Spleen (tissue), 11 donors: Measurements from ENCODE around the gene TRABD2A. TPM values are rescaled to one million over a fixed set of nuclear protein-coding genes. Genes with fewer than 3 reads are reported as not detected.

ENCODE experiments used
- DNase-seq: peaks from one replicate; pipeline ENCODE4 v3.0.0-alpha.2; 2020
- H3K27ac ChIP-seq, 8 donors: fragments of 200-600 bp; sonication (generic) in 7 of 8; 1 replicate in 4 of 8; 2 replicates in 4 of 8; pipeline versions ENCODE4 v1.5.0 to v1.8.0; 2016 to 2021; ENCODE audit warnings: inconsistent platforms in 4 of 8, mild to moderate bottlenecking in 4 of 8, moderate library complexity in 1 of 8
- H3K27me3 ChIP-seq, 7 donors: fragments of 200-600 bp; sonication (generic) in 6 of 7; replicated peaks in 1 of 7; 1 replicate in 4 of 7; 2 replicates in 3 of 7; pipeline versions ENCODE4 v1.5.0 to v1.8.0; 2016 to 2021; ENCODE audit warnings: inconsistent platforms in 3 of 7, mild to moderate bottlenecking in 1 of 7
- H3K36me3 ChIP-seq, 6 donors: fragments of 200-600 bp; sonication (generic) in 5 of 6; 1 replicate in 4 of 6; 2 replicates in 2 of 6; pipeline versions ENCODE4 v1.5.0 to v1.8.0; 2016 to 2021; ENCODE audit warnings: inconsistent platforms in 2 of 6
- H3K4me1 ChIP-seq, 6 donors: fragments of 200-600 bp; sonication (generic) in 5 of 6; 1 replicate in 3 of 6; 2 replicates in 3 of 6; pipeline versions ENCODE4 v1.5.0 to v1.8.0; 2016 to 2021; ENCODE audit warnings: inconsistent platforms in 3 of 6
- H3K4me3 ChIP-seq, 8 donors: fragments of 200-600 bp; sonication (generic) in 7 of 8; 1 replicate in 4 of 8; 2 replicates in 4 of 8; pipeline versions ENCODE4 v1.5.0 to v1.8.0; 2016 to 2021; ENCODE audit warnings: inconsistent platforms in 4 of 8, mild to moderate bottlenecking in 4 of 8, moderate library complexity in 2 of 8
- H3K9me3 ChIP-seq, 8 donors: fragments of 200-600 bp; sonication (generic) in 7 of 8; 1 replicate in 4 of 8; 2 replicates in 4 of 8; pipeline versions ENCODE4 v1.5.0 to v1.8.0; 2016 to 2021; ENCODE audit warnings: inconsistent platforms in 4 of 8
- CTCF ChIP-seq, 11 experiments: fragments of 200-600 bp in 7 of 11; fragments of 450-650 bp in 4 of 11; sonication (generic) in 4 of 11; IDR thresholded peaks in 8 of 11; conservative IDR thresholded peaks in 3 of 11; 1 replicate in 7 of 11; 2 replicates in 4 of 11; pipeline versions ENCODE4 v1.4.0 to v1.8.0; 2016 to 2021; ENCODE audit warnings: antibody characterized with exemption in 11 of 11, inconsistent platforms in 4 of 11, mild to moderate bottlenecking in 1 of 11
- POLR2A ChIP-seq, 3 donors: fragments of 450-650 bp; IDR thresholded peaks; one replicate each; pipeline ENCODE4 v1.5.1; 2017; ENCODE audit warnings: antibody characterized with exemption in 3 of 3, mild to moderate bottlenecking in 1 of 3
- POLR2AphosphoS5 ChIP-seq, 3 donors: sonication (generic); formaldehyde crosslinking; IDR thresholded peaks; one replicate each; pipeline ENCODE4 v1.5.1; 2017; ENCODE audit warnings: antibody characterized with exemption in 3 of 3
- WGBS, 5 donors: extraction: QIAGEN DNeasy Blood & Tissue Kit in 3 of 5; methylation state at CpG; one replicate each; pipeline versions ENCODE4 v1.1.5 to v1.1.7; 2013 to 2018; 5-methylcytosine and 5-hydroxymethylcytosine counted together
- intact Hi-C: fragments of 100-400 bp; cut with DNase I; formaldehyde crosslinking; loops from one replicate; pipeline ENCODE4 v1.15.0; 2023; ENCODE audit warnings: low total_unique reads
- polyA plus RNA-seq, 3 donors: library from polyadenylated mRNA; stranded (reverse); fragments of 200-250 nt; gene quantifications; one replicate each; pipeline ENCODE4 v1.2.1, GENCODE V29; 2013
- total RNA-seq, 7 donors: library from RNA; depleted of rRNA in 3 of 7; stranded (reverse); fragments of >200 nt in 3 of 7; fragmentation: NEBNext Ultra II Directional in 4 of 7; extraction: Animal tissue kit (Norgen Biotek cat#: 25700) in 4 of 7; gene quantifications; one replicate each; pipeline versions ENCODE4 v1.1.0 to v1.2.1, GENCODE V29; 2016 to 2021
- donor health status: healthy with polysubstance abuse.
- donor health status: DM: no; HTN: no; CAD: no; lungs with moderate emphysema.
- donor health status: DM: no; HTN: no; CAD: no.
- donor health status: Bipolar disorder and iron deficiency.
- donor health status: healthy.
- donor health status: DM: no; HTN: no; CAD: no.
- donor health status: DM: yes; HTN: yes; CAD: no.

The TRABD2A gene
- total and polyA plus RNA-seq, 10 donors, result 4.5 to 12.5 (median 8.3) TPM

GRCh38 chr2:84782717-84783442, 98.0 kb downstream of the TRABD2A start:
- no peaks in the 10 kb centered on the region for H3K9me3 ChIP-seq
- peak overlapping the region in 7 of 8 donors; percentile 35 to 80 (median 73) for H3K27ac ChIP-seq
- intact Hi-C loops, result no loop called here
- peaks cover 5 to 34% (median 12%) of the 10 kb centered on the region in 6 donors for H3K4me1 ChIP-seq
- WGBS, 5 donors, result 62 to 82% (median 69%) methylated on average over 1 of the region's 1 CpG
- H3K4me3 ChIP-seq, result no peak overlapping the region
- DNase-seq, result no peak
- no peaks in the 10 kb centered on the region for H3K36me3 ChIP-seq
- no peak for TF ChIP-seq CTCF (IDR thresholded peaks at IDR 0.05 in 8 of 11, conservative IDR thresholded peaks at IDR 0.05 in 3 of 11)
- TF ChIP-seq POLR2A (IDR thresholded peaks at IDR 0.05), result no peak
- no peak for TF ChIP-seq POLR2AphosphoS5 (IDR thresholded peaks at IDR 0.05)
- no peaks in the 10 kb centered on the region for H3K27me3 ChIP-seq

- H3K27me3 ChIP-seq, result no peaks in the 10 kb centered on the region
- peaks cover 0 to 3% (median 0%) of the 10 kb centered on the region in 8 donors for H3K9me3 ChIP-seq
- TF ChIP-seq POLR2A (IDR thresholded peaks at IDR 0.05) (no peak), POLR2AphosphoS5 (IDR thresholded peaks at IDR 0.05) (no peak), CTCF (IDR thresholded peaks at IDR 0.05 in 8 of 11, conservative IDR thresholded peaks at IDR 0.05 in 3 of 11) (no peak)
- DNase-seq, result peak; percentile 77
- H3K4me1 ChIP-seq, result peaks cover 5 to 34% (median 12%) of the 10 kb centered on the region in 6 donors
- H3K27ac ChIP-seq, result peak overlapping the region in 7 of 8 donors; percentile 35 to 80 (median 73)
- 31 to 49% (median 41%) methylated on average over 3 of the region's 3 CpGs for WGBS, 5 donors
- no peaks in the 10 kb centered on the region for H3K36me3 ChIP-seq
- no peak overlapping the region for H3K4me3 ChIP-seq
- intact Hi-C loops, result no loop called here
These were observed 98.8 kb downstream of the TRABD2A start for GRCh38 chr2:84781942-84782716.

- DNase-seq, result no peak
These were observed 101.1 kb downstream of the TRABD2A start for GRCh38 chr2:84779781-84780180.

More at GRCh38 chr2:84779781-84780180, 101.1 kb downstream of the TRABD2A start:
- Histone ChIP-seq H3K4me3 (no peak overlapping the region), H3K36me3 (no peaks in the 10 kb centered on the region), H3K27me3 (no peaks in the 10 kb centered on the region), H3K27ac (no peak overlapping the region), H3K4me1 (peaks cover 5 to 34% (median 12%) of the 10 kb centered on the region in 6 donors), H3K9me3 (peaks cover 1 to 23% (median 17%) of the 10 kb centered on the region in 8 donors)
- TF ChIP-seq POLR2A (IDR thresholded peaks at IDR 0.05) (no peak), CTCF (IDR thresholded peaks at IDR 0.05 in 8 of 11, conservative IDR thresholded peaks at IDR 0.05 in 3 of 11) (no peak), POLR2AphosphoS5 (IDR thresholded peaks at IDR 0.05) (no peak)
- intact Hi-C loops, result no loop called here
- 65 to 87% (median 85%) methylated on average over 3 of the region's 3 CpGs for WGBS, 5 donors
